Uterus (tissue), 4 donors: ENCODE results near the gene HSPA2. TPM values are rescaled to one million over a fixed set of nuclear protein-coding genes. Genes with fewer than 3 reads are reported as not detected.
A peak's percentile ranks its signal among the peaks of the same experiment; 100 is the strongest.

ENCODE experiments used
- DNase-seq, 2 donors: peaks; one replicate each; pipeline ENCODE4 v3.0.0-alpha.2; 2019 to 2020
- H3K27ac ChIP-seq, 2 donors: fragments of 200-600 bp; sonication (generic); 1 replicate in 1 of 2; 2 replicates in 1 of 2; pipeline ENCODE4 v1.5.1; 2016 to 2018
- H3K27me3 ChIP-seq, 2 donors: fragments of 200-600 bp; sonication (generic); one replicate each; pipeline ENCODE4 v1.5.1; 2018 to 2019; ENCODE audit warnings: control low read depth in 1 of 2
- H3K36me3 ChIP-seq, 2 donors: fragments of 200-600 bp; sonication (generic); one replicate each; pipeline ENCODE4 v1.5.1; 2019; ENCODE audit warnings: control low read depth in 1 of 2
- H3K4me1 ChIP-seq, 2 donors: fragments of 200-600 bp; sonication (generic); one replicate each; pipeline ENCODE4 v1.5.1; 2018 to 2019; ENCODE audit warnings: control low read depth in 1 of 2
- H3K4me3 ChIP-seq, 2 donors: fragments of 200-600 bp; sonication (generic); 1 replicate in 1 of 2; 2 replicates in 1 of 2; pipeline ENCODE4 v1.5.1; 2018 to 2019; ENCODE audit warnings: mild to moderate bottlenecking in 1 of 2
- H3K9me3 ChIP-seq, 2 donors: fragments of 200-600 bp; sonication (generic); one replicate each; pipeline ENCODE4 v1.5.1; 2019; ENCODE audit warnings: control low read depth in 1 of 2
- CTCF ChIP-seq, 4 experiments: fragments of 200-600 bp in 2 of 4; fragments of 450-650 bp in 2 of 4; sonication (generic) in 2 of 4; IDR thresholded peaks; one replicate each; pipeline ENCODE4 v1.5.1; 2016 to 2019; ENCODE audit warnings: antibody characterized with exemption in 4 of 4, mild to moderate bottlenecking in 2 of 4, moderate library complexity in 1 of 4
- POLR2A ChIP-seq, 2 donors: fragments of 450-650 bp; IDR thresholded peaks; one replicate each; pipeline ENCODE4 v1.6.1; 2016; ENCODE audit warnings: antibody characterized with exemption in 2 of 2, mild to moderate bottlenecking in 1 of 2, moderate library complexity in 1 of 2
- intact Hi-C: fragments of 100-400 bp; cut with DNase I; formaldehyde crosslinking; loops from one replicate; pipeline ENCODE4 v1.15.1; 2023; ENCODE audit warnings: low total_unique reads
- total RNA-seq, 4 donors: library from RNA; depleted of rRNA in 3 of 4; stranded (reverse); fragments of >200 nt in 3 of 4; gene quantifications; one replicate each; pipeline versions ENCODE4 v1.1.0 to v1.2.4, GENCODE V29; 2014 to 2023
- donor health status: DM: yes; HTN: yes; CAD: no.

Gene HSPA2
- total RNA-seq, 4 donors from 2014 or later, result 21.8 to 68.1 (median 26.8) TPM

- Histone ChIP-seq H3K9me3 (no peaks in the 10 kb centered on the region), H3K4me3 (no peak overlapping the region), H3K27me3 (no peaks in the 10 kb centered on the region), H3K27ac (no peak overlapping the region), H3K4me1 (peaks cover 6 to 12% of the 10 kb centered on the region in 2 donors), H3K36me3 (no peaks in the 10 kb centered on the region)
- no peak for DNase-seq
- intact Hi-C loops, result no loop called here
- no peak for TF ChIP-seq POLR2A (IDR thresholded peaks at IDR 0.05)
- no peak for TF ChIP-seq CTCF (IDR thresholded peaks at IDR 0.05)
Observed at GRCh38 chr14:64500088-64500487, 40.5 kb upstream of the HSPA2 start.

- Histone ChIP-seq H3K4me1 (peaks cover 6 to 12% of the 10 kb centered on the region in 2 donors), H3K9me3 (no peaks in the 10 kb centered on the region)
- intact Hi-C loops, result no loop called here
Observed at GRCh38 chr14:64501411-64502171, 39.0 kb upstream of the HSPA2 start.

GRCh38 chr14:64502456-64502855 lies 38.1 kb upstream of the HSPA2 start:
- Histone ChIP-seq H3K36me3 (no peaks in the 10 kb centered on the region), H3K27me3 (no peaks in the 10 kb centered on the region), H3K9me3 (no peaks in the 10 kb centered on the region), H3K27ac (peak overlapping the region; percentile 97 to 99), H3K4me1 (peaks cover 6 to 12% of the 10 kb centered on the region in 2 donors), H3K4me3 (peak overlapping the region; percentile 87 to 97)
- TF ChIP-seq POLR2A (IDR thresholded peaks at IDR 0.05), result no peak
- TF ChIP-seq CTCF (IDR thresholded peaks at IDR 0.05), result no peak
- intact Hi-C loops, result no loop called here
- no peak for DNase-seq

More at GRCh38 chr14:64501411-64502171, 39.0 kb upstream of the HSPA2 start:
- peak overlapping the region; percentile 12 to 97 for H3K4me3 ChIP-seq
- H3K27ac ChIP-seq, result peak overlapping the region; percentile 97 to 99
- no peaks in the 10 kb centered on the region for H3K36me3 ChIP-seq
- TF ChIP-seq POLR2A (IDR thresholded peaks at IDR 0.05) (peak; percentile 39 to 45), CTCF (IDR thresholded peaks at IDR 0.05) (peak in 1 of 4 experiments; percentile 6)
- DNase-seq, result peak; percentile 78 to 86
- H3K27me3 ChIP-seq, result no peaks in the 10 kb centered on the region

- intact Hi-C loops, result no loop called here
- Histone ChIP-seq H3K27ac (peak overlapping the region; percentile 97 to 99), H3K27me3 (no peaks in the 10 kb centered on the region), H3K9me3 (no peaks in the 10 kb centered on the region), H3K4me3 (peak overlapping the region; percentile 87 to 97), H3K36me3 (no peaks in the 10 kb centered on the region), H3K4me1 (peaks cover 6 to 12% of the 10 kb centered on the region in 2 donors)
- peak in 1 of 2 donors; percentile 38 for DNase-seq
- TF ChIP-seq POLR2A (IDR thresholded peaks at IDR 0.05), result no peak
- no peak for TF ChIP-seq CTCF (IDR thresholded peaks at IDR 0.05)
Observed at GRCh38 chr14:64502887-64503433, 37.6 kb upstream of the HSPA2 start.
